ENCODE results near the gene IPP.

IPP gene

DNA sequence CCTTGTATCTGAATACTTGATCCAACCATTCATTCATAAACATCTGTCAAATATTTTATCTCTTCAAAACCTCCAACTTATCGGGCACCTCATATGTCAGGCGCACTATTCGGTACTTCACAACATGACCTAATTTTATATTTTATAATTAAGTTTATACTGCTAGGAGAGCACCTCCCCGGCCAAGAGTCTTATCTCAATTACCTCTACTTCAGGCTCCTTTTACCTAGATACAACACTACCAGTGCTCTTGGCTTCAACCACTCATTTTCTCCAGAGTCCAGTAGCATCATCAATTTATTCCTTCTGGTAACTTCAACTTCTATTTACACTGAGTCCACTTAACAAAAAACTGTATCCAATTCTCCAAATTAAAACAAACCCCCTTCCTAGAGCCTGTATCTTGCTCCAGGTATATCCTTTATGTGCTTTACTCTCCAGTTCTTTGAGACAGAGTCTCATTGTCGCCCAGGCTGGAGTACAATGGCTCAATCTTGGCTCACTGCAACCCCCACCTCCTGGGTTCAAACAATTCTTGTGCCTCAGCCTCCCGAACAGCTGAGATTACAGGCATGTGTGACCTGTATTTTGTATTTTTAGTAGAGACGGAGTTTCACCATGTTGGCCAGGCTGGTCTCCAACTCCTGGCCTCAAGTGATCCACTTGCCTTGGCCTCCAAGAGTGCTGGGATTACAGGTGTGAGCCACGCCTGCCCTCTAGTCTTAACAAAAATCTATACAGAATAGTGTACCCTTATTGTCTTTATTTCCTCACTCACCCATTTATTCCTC lies 82.9 kb downstream of the IPP start:
- Histone ChIP-seq H3F3A (ENCODE audit: control insufficient read depth, insufficient read depth) (peaks cover 3% of the 10 kb centered on the region), H3K4me1 (ENCODE audit: control insufficient read depth, low read length) (0 out of 2 replicates have a peak, but pooled peaks cover 7% of the 10 kb centered on the region), H3K9me3 (ENCODE audit: control insufficient read depth, insufficient read depth, low read length) (no peaks in the 10 kb centered on the region), H3K36me3 (ENCODE audit: control insufficient read depth, low read length) (peaks cover 36% of the 10 kb centered on the region), H3K9me2 (replicated peaks; ENCODE audit: control insufficient read depth, low read length) (no peaks in the 10 kb centered on the region), H3K27ac (ENCODE audit: low read depth, low read length) (no peak overlapping the region), H3K27me3 (ENCODE audit: control insufficient read depth, low read length) (no peaks in the 10 kb centered on the region), H3K4me2 (ENCODE audit: low read length) (no peak overlapping the region), H4K20me1 (ENCODE audit: control insufficient read depth, insufficient read depth, low read depth, low read length) (peaks cover 30% of the 10 kb centered on the region; the same call in 1 of the 2 replicates), H3K79me2 (ENCODE audit: control insufficient read depth, low read length) (peaks cover 100% of the 10 kb centered on the region), H3K4me3 (ENCODE audit: low read length) (no peak overlapping the region)
- TF ChIP-seq, protein P1, sequence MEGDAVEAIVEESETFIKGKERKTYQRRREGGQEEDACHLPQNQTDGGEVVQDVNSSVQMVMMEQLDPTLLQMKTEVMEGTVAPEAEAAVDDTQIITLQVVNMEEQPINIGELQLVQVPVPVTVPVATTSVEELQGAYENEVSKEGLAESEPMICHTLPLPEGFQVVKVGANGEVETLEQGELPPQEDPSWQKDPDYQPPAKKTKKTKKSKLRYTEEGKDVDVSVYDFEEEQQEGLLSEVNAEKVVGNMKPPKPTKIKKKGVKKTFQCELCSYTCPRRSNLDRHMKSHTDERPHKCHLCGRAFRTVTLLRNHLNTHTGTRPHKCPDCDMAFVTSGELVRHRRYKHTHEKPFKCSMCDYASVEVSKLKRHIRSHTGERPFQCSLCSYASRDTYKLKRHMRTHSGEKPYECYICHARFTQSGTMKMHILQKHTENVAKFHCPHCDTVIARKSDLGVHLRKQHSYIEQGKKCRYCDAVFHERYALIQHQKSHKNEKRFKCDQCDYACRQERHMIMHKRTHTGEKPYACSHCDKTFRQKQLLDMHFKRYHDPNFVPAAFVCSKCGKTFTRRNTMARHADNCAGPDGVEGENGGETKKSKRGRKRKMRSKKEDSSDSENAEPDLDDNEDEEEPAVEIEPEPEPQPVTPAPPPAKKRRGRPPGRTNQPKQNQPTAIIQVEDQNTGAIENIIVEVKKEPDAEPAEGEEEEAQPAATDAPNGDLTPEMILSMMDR (IDR thresholded peaks at IDR 0.05; ENCODE audit: low read depth, low read length, poor library complexity, severe bottlenecking): no peak
- no peak for TF ChIP-seq EZH2phosphoT487 (IDR thresholded peaks at IDR 0.05; ENCODE audit: borderline replicate concordance, low read length)

DNA sequence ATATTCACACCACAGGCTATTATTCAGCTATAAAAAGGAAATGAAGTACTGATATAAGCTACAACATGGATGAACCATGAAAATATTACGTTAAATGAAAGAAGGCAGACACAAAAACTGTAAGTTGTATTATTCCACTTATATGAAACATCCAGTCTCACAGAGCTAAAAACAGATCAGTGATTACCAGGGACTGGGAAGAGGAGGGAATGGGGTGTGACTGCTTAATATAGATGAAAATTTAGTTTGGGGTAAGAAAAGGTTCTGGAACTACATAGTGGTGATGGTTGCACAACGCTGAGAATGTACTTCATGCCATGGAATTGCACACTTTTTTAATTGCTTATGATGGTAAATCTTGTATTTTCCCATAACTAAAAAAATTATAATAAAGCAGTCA lies 83.6 kb downstream of the IPP start:
- Histone ChIP-seq H3K4me1 (ENCODE audit: control insufficient read depth, low read length) (0 out of 2 replicates have a peak, but pooled peaks cover 7% of the 10 kb centered on the region), H3K79me2 (ENCODE audit: control insufficient read depth, low read length) (peaks cover 100% of the 10 kb centered on the region), H4K20me1 (ENCODE audit: control insufficient read depth, insufficient read depth, low read depth, low read length) (peaks cover 27% of the 10 kb centered on the region; the same call in 1 of the 2 replicates), H3K27ac (ENCODE audit: low read depth, low read length) (no peak overlapping the region), H3K4me3 (ENCODE audit: low read length) (no peak overlapping the region), H3K36me3 (ENCODE audit: control insufficient read depth, low read length) (peaks cover 39% of the 10 kb centered on the region), H3K9me3 (ENCODE audit: control insufficient read depth, insufficient read depth, low read length) (no peaks in the 10 kb centered on the region), H3K9me2 (replicated peaks; ENCODE audit: control insufficient read depth, low read length) (no peaks in the 10 kb centered on the region), H3F3A (ENCODE audit: control insufficient read depth, insufficient read depth) (peaks cover 3% of the 10 kb centered on the region), H3K4me2 (ENCODE audit: low read length) (no peak overlapping the region), H3K27me3 (ENCODE audit: control insufficient read depth, low read length) (no peaks in the 10 kb centered on the region)
- no peak for TF ChIP-seq EZH2phosphoT487 (IDR thresholded peaks at IDR 0.05; ENCODE audit: borderline replicate concordance, low read length)
- TF ChIP-seq, protein P1 (IDR thresholded peaks at IDR 0.05; ENCODE audit: low read depth, low read length, poor library complexity, severe bottlenecking): no peak

DNA sequence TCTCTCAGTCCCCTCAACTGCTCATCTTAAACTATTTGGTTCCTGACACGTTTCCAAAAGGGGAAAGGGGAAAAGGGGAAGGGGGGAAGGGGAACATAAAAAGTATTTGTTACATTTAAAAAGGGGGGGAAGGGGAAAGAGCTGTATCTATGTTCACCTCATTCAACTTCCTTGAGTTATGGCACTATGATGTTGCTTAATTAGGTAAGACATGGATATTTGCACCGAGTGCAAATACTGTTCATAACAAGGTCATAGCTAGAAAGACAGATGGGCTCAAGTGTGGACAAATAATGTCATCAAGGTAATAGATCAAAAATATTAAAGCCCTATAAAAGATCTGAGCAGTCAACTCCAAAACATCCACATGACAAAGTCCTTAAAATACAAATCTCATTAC lies 90.1 kb downstream of the IPP start:
- peaks cover 5% of the 10 kb centered on the region; the same call in 1 of the 2 replicates for H4K20me1 ChIP-seq (ENCODE audit: control insufficient read depth, insufficient read depth, low read depth, low read length)
- H3K4me2 ChIP-seq (ENCODE audit: low read length): no peak overlapping the region
- no peaks in the 10 kb centered on the region for H3F3A ChIP-seq (ENCODE audit: control insufficient read depth, insufficient read depth)
- H3K4me3 ChIP-seq (ENCODE audit: low read length): no peak overlapping the region
- H3K4me1 ChIP-seq (ENCODE audit: control insufficient read depth, low read length): no peaks in the 10 kb centered on the region
- H3K36me3 ChIP-seq (ENCODE audit: control insufficient read depth, low read length): peaks cover 75% of the 10 kb centered on the region
- H3K27ac ChIP-seq (ENCODE audit: low read depth, low read length): no peak overlapping the region
- TF ChIP-seq, protein P1 (IDR thresholded peaks at IDR 0.05; ENCODE audit: low read depth, low read length, poor library complexity, severe bottlenecking): no peak
- no peak for TF ChIP-seq EZH2phosphoT487 (IDR thresholded peaks at IDR 0.05; ENCODE audit: borderline replicate concordance, low read length)
- H3K9me3 ChIP-seq (ENCODE audit: control insufficient read depth, insufficient read depth, low read length): no peaks in the 10 kb centered on the region
- H3K27me3 ChIP-seq (ENCODE audit: control insufficient read depth, low read length): no peaks in the 10 kb centered on the region
- no peaks in the 10 kb centered on the region for H3K9me2 ChIP-seq (replicated peaks; ENCODE audit: control insufficient read depth, low read length)
- H3K79me2 ChIP-seq (ENCODE audit: control insufficient read depth, low read length): peaks cover 65% of the 10 kb centered on the region

All from DOHH2 (cell line).